ENCODE measurements around the gene RBFOX2.
"Not testable (repeated sequence)": the region's sequence is repeated elsewhere in the genome, so short reads cannot be mapped to it uniquely, and the experiment has no call there.

Gene RBFOX2

DNA sequence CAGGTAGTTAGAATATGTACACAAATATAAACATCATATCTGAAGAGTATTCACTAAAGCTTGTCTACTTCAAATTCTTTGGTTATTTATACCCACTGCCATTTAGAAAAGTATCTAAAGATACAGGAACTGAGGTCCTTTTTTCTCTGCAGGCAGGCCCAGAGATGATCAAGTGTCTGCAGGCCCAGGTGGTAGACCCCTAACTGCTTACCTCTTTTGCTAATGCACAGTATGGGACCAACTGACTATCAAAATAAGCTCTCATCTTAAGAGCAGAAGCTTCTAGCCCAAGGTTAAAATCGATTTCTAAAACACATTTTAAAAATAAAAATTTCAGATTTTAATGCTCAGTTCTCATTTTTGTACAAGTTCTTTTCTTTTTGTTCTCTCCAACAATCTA is 229.5 kb downstream of the RBFOX2 start:
- H3K4me3 Mint-ChIP-seq = no peak overlapping the region
- no peaks in the 10 kb centered on the region for H3K9me3 Mint-ChIP-seq
- H3K36me3 Mint-ChIP-seq (ENCODE audit: low read depth) = no peaks in the 10 kb centered on the region
- H3K27ac Mint-ChIP-seq = no peak overlapping the region
- no peaks in the 10 kb centered on the region for H3K4me1 Mint-ChIP-seq (ENCODE audit: low read depth)
- no peaks in the 10 kb centered on the region for H3K27me3 Mint-ChIP-seq

DNA sequence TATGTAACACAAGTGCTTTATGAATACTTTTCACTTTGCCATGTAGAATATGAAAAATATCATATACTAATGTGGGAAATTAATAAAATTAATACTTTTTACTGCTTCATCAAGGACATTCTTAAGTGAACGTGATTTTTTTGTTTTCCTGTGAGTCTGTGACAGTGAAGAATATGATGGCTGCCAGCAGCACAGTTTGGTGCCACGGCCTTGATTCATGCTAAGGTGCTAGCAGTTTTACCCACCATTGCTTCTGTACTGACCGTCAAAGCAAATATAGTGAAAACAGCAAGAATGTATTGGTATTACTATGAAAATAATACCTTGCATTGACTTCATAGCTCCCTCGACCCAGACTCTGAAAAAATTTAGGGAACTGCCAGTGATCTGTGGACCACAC is 231.2 kb downstream of the RBFOX2 start:
- H3K27me3 Mint-ChIP-seq = no peaks in the 10 kb centered on the region
- no peak overlapping the region for H3K4me3 Mint-ChIP-seq
- no peak overlapping the region for H3K27ac Mint-ChIP-seq
- H3K9me3 Mint-ChIP-seq = no peaks in the 10 kb centered on the region
- H3K4me1 Mint-ChIP-seq (ENCODE audit: low read depth) = no peaks in the 10 kb centered on the region
- H3K36me3 Mint-ChIP-seq (ENCODE audit: low read depth) = no peaks in the 10 kb centered on the region

- no peaks in the 10 kb centered on the region for H3K4me1 Mint-ChIP-seq (ENCODE audit: low read depth)
- no peaks in the 10 kb centered on the region for H3K27me3 Mint-ChIP-seq
- H3K4me3 Mint-ChIP-seq = no peak overlapping the region
- no peaks in the 10 kb centered on the region for H3K36me3 Mint-ChIP-seq (ENCODE audit: low read depth)
- no peak overlapping the region for H3K27ac Mint-ChIP-seq
- no peaks in the 10 kb centered on the region for H3K9me3 Mint-ChIP-seq
Measured at GRCh38 chr22:35795476-35795875, 233.1 kb downstream of the RBFOX2 start.

DNA sequence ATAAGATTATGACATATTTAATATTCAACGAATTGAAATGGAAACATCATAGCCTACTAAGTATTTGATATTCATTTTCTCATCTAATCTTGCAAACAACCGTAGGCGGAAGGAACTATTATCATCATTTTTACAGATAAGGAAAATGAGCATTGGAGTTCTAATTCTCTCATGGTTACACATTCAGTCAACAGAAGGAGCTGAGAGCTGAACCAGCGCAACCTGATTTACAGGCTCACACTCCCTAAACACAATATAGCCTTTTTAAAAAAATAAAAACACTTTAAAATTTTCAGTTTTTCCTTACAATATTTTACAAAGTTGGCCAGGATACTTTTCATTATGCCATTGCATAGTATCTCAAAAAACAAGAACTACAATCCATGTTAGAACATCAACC is 236.1 kb downstream of the RBFOX2 start:
- no peaks in the 10 kb centered on the region for H3K4me1 Mint-ChIP-seq (ENCODE audit: low read depth)
- no peaks in the 10 kb centered on the region for H3K9me3 Mint-ChIP-seq
- peaks cover 5% of the 10 kb centered on the region for H3K27me3 Mint-ChIP-seq
- H3K4me3 Mint-ChIP-seq = no peak overlapping the region
- no peaks in the 10 kb centered on the region for H3K36me3 Mint-ChIP-seq (ENCODE audit: low read depth)
- H3K27ac Mint-ChIP-seq = no peak overlapping the region

- H3K4me3 Mint-ChIP-seq; H3K27ac Mint-ChIP-seq; H3K4me1 Mint-ChIP-seq (ENCODE audit: low read depth); H3K9me3 Mint-ChIP-seq; H3K27me3 Mint-ChIP-seq; H3K36me3 Mint-ChIP-seq (ENCODE audit: low read depth): not testable (repeated sequence)
Measured at GRCh38 chr22:35791788-35792187, 236.8 kb downstream of the RBFOX2 start.

GRCh38 chr22:35785181-35785923 is 243.3 kb downstream of the RBFOX2 start:
- Mint-ChIP-seq H3K4me1 (ENCODE audit: low read depth) (no peaks in the 10 kb centered on the region), H3K9me3 (no peaks in the 10 kb centered on the region), H3K27ac (no peak overlapping the region), H3K27me3 (peaks cover 10% of the 10 kb centered on the region), H3K4me3 (no peak overlapping the region), H3K36me3 (ENCODE audit: low read depth) (no peaks in the 10 kb centered on the region)

GRCh38 chr22:35784633-35785032 is 244.0 kb downstream of the RBFOX2 start:
- no peak overlapping the region for H3K4me3 Mint-ChIP-seq
- peaks cover 10% of the 10 kb centered on the region for H3K27me3 Mint-ChIP-seq
- H3K27ac Mint-ChIP-seq = no peak overlapping the region
- H3K36me3 Mint-ChIP-seq (ENCODE audit: low read depth) = no peaks in the 10 kb centered on the region
- H3K4me1 Mint-ChIP-seq (ENCODE audit: low read depth) = no peaks in the 10 kb centered on the region
- no peaks in the 10 kb centered on the region for H3K9me3 Mint-ChIP-seq

DNA sequence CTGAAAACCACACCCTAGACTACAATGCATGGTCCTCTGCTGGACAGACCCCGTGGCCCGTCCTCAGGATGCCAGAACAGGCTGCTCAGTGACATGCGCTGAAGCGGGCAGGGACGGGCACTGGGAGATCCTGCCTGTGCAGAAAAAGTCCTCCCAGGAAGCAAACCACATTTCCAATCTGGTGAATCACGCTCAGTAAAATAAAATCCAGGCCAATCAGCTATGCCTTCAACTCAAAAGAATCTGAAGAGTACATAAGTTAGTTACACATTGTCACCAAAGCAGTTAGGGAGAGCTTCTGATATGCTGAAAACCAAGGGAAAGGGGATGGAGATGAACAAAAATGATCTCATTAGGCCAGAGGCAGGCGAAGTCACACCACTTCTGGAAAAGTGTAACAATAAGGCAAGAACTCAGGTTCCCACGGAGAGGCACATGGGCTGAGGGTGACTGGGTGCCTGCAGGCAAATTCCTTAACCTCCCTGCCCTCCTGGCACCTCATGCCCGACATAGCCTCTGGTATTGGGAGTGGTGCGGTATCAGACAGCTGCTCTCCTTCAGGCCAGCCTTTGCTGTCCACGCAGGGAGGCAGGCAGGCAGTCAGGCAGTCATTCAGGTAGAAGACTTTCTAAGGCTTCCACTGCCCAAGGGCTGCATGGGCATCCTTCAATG is 244.5 kb downstream of the RBFOX2 start:
- H3K27ac Mint-ChIP-seq = no peak overlapping the region

DNA sequence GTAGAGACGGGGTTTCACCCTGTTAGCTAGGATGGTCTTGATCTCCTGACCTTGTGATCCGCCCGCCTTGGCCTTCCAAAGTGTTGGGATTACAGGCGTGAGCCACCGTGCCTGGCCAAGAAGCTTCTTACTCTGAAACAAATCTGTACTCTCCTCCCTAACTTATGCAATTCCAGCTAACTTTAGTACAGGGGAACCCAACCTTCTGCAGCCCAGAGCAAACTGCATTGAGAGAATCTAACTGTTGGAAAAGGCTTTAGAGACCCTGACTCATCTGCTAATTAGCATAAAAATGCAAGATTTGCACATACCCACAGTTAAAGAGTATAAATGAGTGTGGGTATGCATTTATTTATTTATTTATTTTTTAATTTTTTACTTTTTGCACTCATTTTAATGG is 246.1 kb downstream of the RBFOX2 start:
- Mint-ChIP-seq H3K36me3 (ENCODE audit: low read depth) (no peaks in the 10 kb centered on the region), H3K27ac (no peak overlapping the region)

More for the DNA sequence above, 244.5 kb downstream of the RBFOX2 start:
- Mint-ChIP-seq H3K9me3 (no peaks in the 10 kb centered on the region), H3K4me1 (ENCODE audit: low read depth) (no peaks in the 10 kb centered on the region), H3K36me3 (ENCODE audit: low read depth) (no peaks in the 10 kb centered on the region), H3K27me3 (peaks cover 10% of the 10 kb centered on the region), H3K4me3 (no peak overlapping the region)

DNA sequence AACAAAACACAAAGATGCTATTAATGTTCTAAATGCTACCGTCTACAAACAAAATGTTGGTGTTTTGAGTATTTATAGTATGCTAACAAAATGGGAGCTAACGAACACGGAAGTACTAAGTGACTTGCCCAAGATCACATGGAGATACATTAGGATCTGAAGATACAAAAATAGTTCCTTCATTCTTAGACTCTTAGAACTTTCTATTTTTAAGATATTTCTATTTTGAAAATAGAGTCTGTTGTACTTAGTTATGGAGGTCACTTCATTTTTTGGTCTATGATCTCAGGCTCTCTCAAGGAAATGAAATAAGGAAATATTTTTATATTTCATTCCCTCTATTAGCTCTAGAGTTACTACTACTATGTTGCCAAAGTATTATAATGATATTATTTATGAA is 246.7 kb downstream of the RBFOX2 start:
- Mint-ChIP-seq H3K9me3 (no peaks in the 10 kb centered on the region), H3K27ac (no peak overlapping the region), H3K4me3 (no peak overlapping the region), H3K36me3 (ENCODE audit: low read depth) (no peaks in the 10 kb centered on the region), H3K27me3 (peaks cover 2% of the 10 kb centered on the region), H3K4me1 (ENCODE audit: low read depth) (no peaks in the 10 kb centered on the region)

More for the DNA sequence above, 246.1 kb downstream of the RBFOX2 start:
- Mint-ChIP-seq H3K9me3 (no peaks in the 10 kb centered on the region), H3K4me1 (ENCODE audit: low read depth) (no peaks in the 10 kb centered on the region), H3K27me3 (peaks cover 7% of the 10 kb centered on the region), H3K4me3 (no peak overlapping the region)

- H3K27ac Mint-ChIP-seq = no peak overlapping the region
- H3K4me3 Mint-ChIP-seq = no peak overlapping the region
- H3K27me3 Mint-ChIP-seq = peaks cover 2% of the 10 kb centered on the region
- H3K9me3 Mint-ChIP-seq = no peaks in the 10 kb centered on the region
- no peaks in the 10 kb centered on the region for H3K4me1 Mint-ChIP-seq (ENCODE audit: low read depth)
- no peaks in the 10 kb centered on the region for H3K36me3 Mint-ChIP-seq (ENCODE audit: low read depth)
Measured at GRCh38 chr22:35777335-35777975, 251.2 kb downstream of the RBFOX2 start.

GRCh38 chr22:35775339-35775738 is 253.3 kb downstream of the RBFOX2 start:
- Mint-ChIP-seq H3K9me3 (no peaks in the 10 kb centered on the region), H3K27ac (no peak overlapping the region), H3K36me3 (ENCODE audit: low read depth) (no peaks in the 10 kb centered on the region), H3K27me3 (peaks cover 2% of the 10 kb centered on the region), H3K4me1 (ENCODE audit: low read depth) (no peaks in the 10 kb centered on the region), H3K4me3 (no peak overlapping the region)

DNA sequence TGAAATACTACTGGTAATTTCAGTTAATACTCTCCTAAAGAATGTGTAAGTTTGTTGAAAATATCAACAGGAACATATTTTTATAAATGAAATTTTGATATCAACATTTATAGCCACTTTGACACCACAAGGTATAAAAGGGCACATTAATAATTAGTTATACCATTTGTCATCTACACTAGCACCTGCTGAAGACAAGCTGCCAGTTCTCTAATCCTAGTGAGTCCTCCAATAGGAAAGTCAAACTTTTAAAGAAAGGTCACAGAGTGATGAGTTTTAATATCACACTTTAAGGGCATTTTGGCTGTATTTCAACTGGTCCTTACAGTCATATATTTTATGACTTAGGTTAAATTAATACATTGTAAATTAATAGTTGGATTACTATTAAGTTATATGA is 258.6 kb downstream of the RBFOX2 start:
- Mint-ChIP-seq H3K27ac (no peak overlapping the region), H3K4me1 (ENCODE audit: low read depth) (no peaks in the 10 kb centered on the region), H3K36me3 (ENCODE audit: low read depth) (no peaks in the 10 kb centered on the region), H3K9me3 (no peaks in the 10 kb centered on the region), H3K27me3 (peaks cover 4% of the 10 kb centered on the region), H3K4me3 (no peak overlapping the region)

- Mint-ChIP-seq H3K4me1 (ENCODE audit: low read depth) (no peaks in the 10 kb centered on the region), H3K27me3 (peaks cover 8% of the 10 kb centered on the region), H3K27ac (no peak overlapping the region), H3K9me3 (no peaks in the 10 kb centered on the region), H3K36me3 (ENCODE audit: low read depth) (no peaks in the 10 kb centered on the region), H3K4me3 (no peak overlapping the region)
Measured at GRCh38 chr22:35766654-35767580, 261.7 kb downstream of the RBFOX2 start.

DNA sequence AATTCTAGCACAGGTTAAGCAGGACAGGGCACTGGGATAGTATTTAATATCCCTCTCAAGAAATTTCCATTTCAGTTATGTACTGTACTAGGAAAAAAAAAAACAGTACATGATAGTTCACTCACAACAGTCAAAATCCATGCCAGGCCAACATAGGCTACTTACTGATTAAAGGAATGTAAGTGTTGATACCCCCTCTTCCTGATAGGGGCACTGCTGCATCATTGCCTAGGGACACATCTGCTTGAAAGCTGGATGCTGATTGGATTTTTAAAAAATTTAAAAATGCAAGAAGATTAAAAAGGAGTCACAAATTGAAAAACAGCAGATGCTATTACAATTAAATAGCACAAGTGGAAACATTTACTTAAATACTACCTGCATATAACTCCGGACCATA is 267.6 kb downstream of the RBFOX2 start:
- peaks cover 9% of the 10 kb centered on the region for H3K4me1 Mint-ChIP-seq (ENCODE audit: low read depth)
- no peak overlapping the region for H3K4me3 Mint-ChIP-seq
- H3K27ac Mint-ChIP-seq = no peak overlapping the region
- no peaks in the 10 kb centered on the region for H3K9me3 Mint-ChIP-seq
- no peaks in the 10 kb centered on the region for H3K36me3 Mint-ChIP-seq (ENCODE audit: low read depth)
- peaks cover 8% of the 10 kb centered on the region for H3K27me3 Mint-ChIP-seq
